ENCODE measurements around the gene HECTD4.

Gene HECTD4

GRCh38 chr12:112413855-112414625 is 31.8 kb upstream of the HECTD4 start:
- no peak for TF ChIP-seq CTCF (IDR thresholded peaks at IDR 0.05; ENCODE audit: borderline replicate concordance, insufficient read depth, low read depth, low read length)
- H3K4me3 ChIP-seq (ENCODE audit: low read depth, low read length), result no peak overlapping the region

DNA sequence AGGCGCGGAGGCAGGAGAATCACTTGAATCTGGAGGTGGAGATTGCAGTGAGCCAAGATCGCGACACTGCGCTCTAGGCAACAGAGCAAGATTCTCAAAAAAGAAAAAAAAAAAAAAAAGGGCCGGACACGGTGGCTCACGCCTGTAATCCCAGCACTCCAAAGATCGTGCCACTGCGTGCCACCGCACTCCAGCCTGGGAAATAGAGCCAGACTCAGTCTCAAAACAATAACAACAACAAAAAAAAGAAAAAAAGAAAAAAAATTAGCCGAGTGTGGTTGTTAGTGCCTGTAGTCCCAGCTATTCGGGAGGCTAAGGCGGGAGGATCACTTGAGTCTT is 27.6 kb upstream of the HECTD4 start:
- no peak for TF ChIP-seq CTCF (IDR thresholded peaks at IDR 0.05; ENCODE audit: borderline replicate concordance, insufficient read depth, low read depth, low read length)
- H3K4me3 ChIP-seq (ENCODE audit: low read depth, low read length), result no peak overlapping the region

- no peak for TF ChIP-seq CTCF (IDR thresholded peaks at IDR 0.05; ENCODE audit: borderline replicate concordance, insufficient read depth, low read depth, low read length)
- peak within 1 kb of the TSS; percentile 73 for H3K4me3 ChIP-seq (ENCODE audit: low read depth, low read length)
These were observed 27.1 kb upstream of the HECTD4 start, which contains the start of gene RPL6 for GRCh38 chr12:112409064-112409905. RPL6 (minus strand) TSS chr12:112409605; CDS start chr12:112408656, 949 bp downstream.

DNA sequence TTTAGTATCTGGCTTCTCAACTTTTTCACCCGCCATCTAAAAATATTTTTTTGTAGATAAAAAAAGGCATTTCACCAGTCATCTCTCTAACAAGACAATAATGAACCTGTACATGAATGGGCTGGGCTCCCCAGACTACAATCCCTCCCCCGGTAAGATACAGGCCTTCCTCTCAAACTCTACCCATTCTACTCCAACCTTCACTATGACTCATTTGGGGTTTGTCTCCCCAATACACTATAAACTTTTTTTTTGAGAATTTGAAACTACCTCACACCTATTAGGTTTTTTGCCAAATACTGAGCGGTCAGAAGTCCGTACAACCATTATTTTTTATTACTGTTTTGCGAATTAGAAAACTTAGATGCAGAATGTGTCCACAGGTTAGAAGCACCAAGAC is 26.4 kb upstream of the HECTD4 start:
- TF ChIP-seq CTCF (IDR thresholded peaks at IDR 0.05; ENCODE audit: borderline replicate concordance, insufficient read depth, low read depth, low read length), result no peak
- peak overlapping the region; percentile 73 for H3K4me3 ChIP-seq (ENCODE audit: low read depth, low read length)

- H3K4me3 ChIP-seq (ENCODE audit: low read depth, low read length), result peak overlapping the region; percentile 73
These were observed 25.5 kb upstream of the HECTD4 start for GRCh38 chr12:112407683-112408082.

DNA sequence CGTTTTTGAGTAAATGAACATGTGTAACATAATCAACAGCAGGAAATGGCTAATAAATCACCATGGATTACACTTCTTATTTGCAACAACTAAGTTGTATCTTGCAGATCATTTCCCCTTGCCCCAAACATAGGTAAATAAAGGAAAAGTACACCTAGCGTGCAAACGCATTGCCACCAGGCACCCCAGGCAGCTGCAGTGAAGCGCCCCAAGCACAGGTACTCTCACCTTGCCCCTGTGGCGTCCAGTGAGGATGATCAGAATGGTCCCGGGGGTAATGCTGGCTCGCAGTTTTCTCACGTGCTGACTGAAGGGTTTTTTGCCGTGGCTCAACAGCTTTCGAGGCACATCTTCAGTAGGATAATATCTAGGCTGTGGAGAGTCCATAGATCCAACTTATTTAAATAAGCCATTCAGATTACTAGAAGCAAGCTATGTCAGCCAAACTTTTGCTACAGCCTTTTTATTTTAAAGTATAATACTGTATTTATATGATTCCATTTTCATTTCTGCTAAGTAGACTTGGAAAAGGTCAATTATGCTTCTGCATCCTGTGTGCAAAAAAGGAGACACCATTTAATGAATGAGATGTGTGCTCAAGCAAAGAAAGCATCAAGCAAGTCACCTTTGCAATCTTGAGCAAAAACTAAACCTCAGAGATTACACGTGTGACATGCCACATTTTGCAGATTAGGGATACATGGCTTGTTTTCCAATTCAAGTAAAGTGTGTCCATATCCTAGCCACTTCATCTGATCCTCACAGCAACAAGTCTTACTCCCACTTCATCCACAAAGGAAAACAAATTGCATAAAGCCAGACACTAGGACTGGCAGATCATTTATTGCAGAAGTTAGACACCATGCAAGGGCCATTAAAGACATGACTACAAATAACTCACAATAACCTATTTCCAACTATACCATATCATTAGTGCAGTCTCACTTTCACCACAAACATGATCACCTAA is 24.6 kb upstream of the HECTD4 start:
- no peak for TF ChIP-seq CTCF (IDR thresholded peaks at IDR 0.05; ENCODE audit: borderline replicate concordance, insufficient read depth, low read depth, low read length)
- H3K4me3 ChIP-seq (ENCODE audit: low read depth, low read length), result peak overlapping the region; percentile 73
